HEK293T (cell line): Measurements from ENCODE around the gene FZD4.
A peak's percentile ranks its signal among the peaks of the same experiment; 100 is the strongest.
"Not testable (repeated sequence)": the region's sequence is repeated elsewhere in the genome, so short reads cannot be mapped to it uniquely, and the experiment has no call there.

Source experiments
- CTCF ChIA-PET: fragments of 350-600 bp; formaldehyde crosslinking; extraction: SDS; loops from one replicate; lab custom pipeline; 2021; ENCODE audit warnings: antibody characterized with exemption, inconsistent platforms; lab: Yijun Ruan, JAX
- POLR2A ChIA-PET: fragments of 350-600 bp; formaldehyde crosslinking; extraction: SDS; loops from one replicate; lab custom pipeline; 2020; ENCODE audit warnings: antibody characterized with exemption, inconsistent platforms; lab: Yijun Ruan, JAX
- DNase-seq: peaks from one replicate; pipeline ENCODE4 v3.0.0; 2012; ENCODE audit warnings: mixed read lengths; ENCODE audit errors: extremely low spot score
- ARNT ChIP-seq: fragments of 450-650 bp; IDR thresholded peaks from 2 replicates; pipeline ENCODE4 v1.6.1; 2017; ENCODE audit warnings: mild to moderate bottlenecking
- BHLHE40 ChIP-seq: fragments of 450-650 bp; IDR thresholded peaks from 2 replicates; pipeline ENCODE4 v1.6.1; 2016; ENCODE audit warnings: mild to moderate bottlenecking, moderate library complexity, borderline replicate concordance
- CTBP1 ChIP-seq: fragments of 450-650 bp; IDR thresholded peaks from 2 replicates; pipeline ENCODE4 v1.6.1; 2016; ENCODE audit warnings: borderline replicate concordance
- ELF4 ChIP-seq: fragments of 450-650 bp; IDR thresholded peaks from 2 replicates; pipeline ENCODE4 v1.6.1; 2017; ENCODE audit warnings: antibody characterized with exemption
- FOXA1 ChIP-seq: fragments of 450-650 bp; IDR thresholded peaks from 2 replicates; pipeline ENCODE4 v1.6.1; 2016; ENCODE audit warnings: mild to moderate bottlenecking
- FOXK2 ChIP-seq: fragments of 450-650 bp; IDR thresholded peaks from 2 replicates; pipeline ENCODE4 v1.6.1; 2016; ENCODE audit warnings: mild to moderate bottlenecking
- FOXM1 ChIP-seq: fragments of 450-650 bp; IDR thresholded peaks from 2 replicates; pipeline ENCODE4 v1.6.1; 2017; ENCODE audit warnings: mild to moderate bottlenecking, borderline replicate concordance
- HDGF ChIP-seq: fragments of 450-650 bp; IDR thresholded peaks from 2 replicates; pipeline ENCODE4 v1.6.1; 2017; ENCODE audit warnings: antibody characterized with exemption, borderline replicate concordance
- L3MBTL2 ChIP-seq: fragments of 450-650 bp; conservative IDR thresholded peaks from 2 replicates; pipeline ENCODE4 v1.6.1; 2016; ENCODE audit warnings: mild to moderate bottlenecking
- LEF1 ChIP-seq: fragments of 450-650 bp; IDR thresholded peaks from 2 replicates; pipeline ENCODE4 v1.6.1; 2017; ENCODE audit warnings: mild to moderate bottlenecking, borderline replicate concordance
- NFRKB ChIP-seq: fragments of 450-650 bp; IDR thresholded peaks from 2 replicates; pipeline ENCODE4 v1.6.1; 2016; ENCODE audit warnings: mild to moderate bottlenecking, moderate library complexity
- SP1 ChIP-seq: fragments of 450-650 bp; IDR thresholded peaks from 2 replicates; pipeline ENCODE4 v1.6.1; 2017
- SUZ12 ChIP-seq: fragments of 450-650 bp; IDR thresholded peaks from 2 replicates; pipeline ENCODE4 v1.6.1; 2016; ENCODE audit warnings: mild to moderate bottlenecking
- TARDBP ChIP-seq: fragments of 450-650 bp; IDR thresholded peaks from 2 replicates; pipeline ENCODE4 v1.6.1; 2016
- ZNF384 ChIP-seq: fragments of 450-650 bp; IDR thresholded peaks from 2 replicates; pipeline ENCODE4 v1.6.1; 2016
- TF ChIP-seq, protein P1 (sequence below): fragments of 450-650 bp; IDR thresholded peaks from 2 replicates; pipeline ENCODE4 v1.6.1; 2016

Gene FZD4

DNA sequence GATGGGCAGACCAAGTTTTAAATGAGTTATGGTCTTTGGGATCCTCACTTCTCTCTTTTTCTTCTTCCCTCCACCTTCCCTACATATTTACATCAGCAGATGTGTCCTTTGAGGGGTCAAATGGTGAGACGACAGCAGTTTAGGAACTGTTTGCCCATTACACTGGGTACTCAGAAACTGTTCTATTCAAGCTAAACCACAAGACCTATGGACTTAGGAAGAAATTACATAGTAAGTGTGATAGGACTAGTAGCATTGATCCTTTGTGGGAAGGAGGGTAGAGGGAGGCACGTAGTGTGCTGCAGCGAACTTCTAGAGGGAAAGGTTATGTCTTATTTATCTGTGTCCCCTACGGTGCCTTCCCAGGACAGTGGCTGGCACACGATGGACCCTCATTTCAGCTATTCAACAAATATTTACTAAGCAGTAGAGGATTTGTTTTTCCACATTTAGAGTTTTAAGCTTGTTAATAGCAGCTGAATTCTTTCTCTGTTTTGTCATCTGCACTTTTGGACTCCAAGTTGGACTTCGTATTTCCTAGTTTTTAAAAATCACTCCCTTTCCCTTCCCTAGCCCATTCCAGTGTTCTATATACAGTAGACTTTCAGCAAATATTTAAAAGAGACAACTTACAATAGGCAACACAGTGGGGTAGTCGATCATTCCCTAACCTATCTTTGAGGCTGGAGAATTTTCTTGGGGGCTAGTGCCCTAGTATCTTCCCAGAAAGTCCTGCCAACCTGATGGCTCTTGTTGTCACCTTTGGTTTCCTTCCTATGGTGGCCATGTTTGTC is 13.9 kb downstream of the FZD4 start:
- DNase-seq: no peak
- ChIA-PET POLR2A (no interaction called here), CTCF (interaction anchor here (0.7 kb wide), 1 partner anchor 425 kb away, joined by 3 read pairs; no protein-coding TSS in a partner anchor)
- no peak for TF ChIP-seq SP1
- no peak for TF ChIP-seq ZNF384
- no peak for TF ChIP-seq NFRKB
- TF ChIP-seq L3MBTL2: no peak
- TF ChIP-seq LEF1: no peak
- no peak for TF ChIP-seq TARDBP

- TF ChIP-seq ZNF384 (no peak), L3MBTL2 (no peak), FOXK2 (no peak), HDGF (no peak), BHLHE40 (no peak)
- TF ChIP-seq, protein P1, sequence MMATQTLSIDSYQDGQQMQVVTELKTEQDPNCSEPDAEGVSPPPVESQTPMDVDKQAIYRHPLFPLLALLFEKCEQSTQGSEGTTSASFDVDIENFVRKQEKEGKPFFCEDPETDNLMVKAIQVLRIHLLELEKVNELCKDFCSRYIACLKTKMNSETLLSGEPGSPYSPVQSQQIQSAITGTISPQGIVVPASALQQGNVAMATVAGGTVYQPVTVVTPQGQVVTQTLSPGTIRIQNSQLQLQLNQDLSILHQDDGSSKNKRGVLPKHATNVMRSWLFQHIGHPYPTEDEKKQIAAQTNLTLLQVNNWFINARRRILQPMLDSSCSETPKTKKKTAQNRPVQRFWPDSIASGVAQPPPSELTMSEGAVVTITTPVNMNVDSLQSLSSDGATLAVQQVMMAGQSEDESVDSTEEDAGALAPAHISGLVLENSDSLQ: no peak
- ChIA-PET CTCF (interaction anchor here (1.0 to 1.8 kb wide), 4 partner anchors 14 to 481 kb away, joined by 3 to 9 read pairs (median 3); partner anchors contain the start of gene FZD4), POLR2A (interaction anchor here (1.0 to 1.1 kb wide), 2 partner anchors 14 to 16 kb away, joined by 3 read pairs; no protein-coding TSS in a partner anchor)
- DNase-seq: peak; percentile 53
Measured at GRCh38 chr11:86940122-86940777, 14.9 kb downstream of the FZD4 start.

- CTCF ChIA-PET: interaction anchor here (0.6 to 1.8 kb wide), 9 partner anchors 10 to 482 kb away, joined by 3 to 9 read pairs (median 3); partner anchors contain the start of gene FZD4
- no peak for TF ChIP-seq CTBP1
- no peak for TF ChIP-seq ZNF384
- TF ChIP-seq TARDBP: no peak
- TF ChIP-seq HDGF: no peak
- no peak for TF ChIP-seq LEF1
- no peak for TF ChIP-seq NFRKB
- no peak for TF ChIP-seq SUZ12
- TF ChIP-seq FOXK2: no peak
- no peak for TF ChIP-seq SP1
- no peak for TF ChIP-seq L3MBTL2
- no peak for TF ChIP-seq ARNT
- no peak for TF ChIP-seq BHLHE40
- no peak for TF ChIP-seq FOXA1
- TF ChIP-seq ELF4: no peak
- TF ChIP-seq, protein P1: no peak
- no peak for TF ChIP-seq FOXM1
- no peak for DNase-seq
- POLR2A ChIA-PET: interaction anchor here (1.1 kb wide), 1 partner anchor 14 kb away, joined by 3 read pairs; no protein-coding TSS in a partner anchor
Measured at GRCh38 chr11:86938900-86939880, 16.0 kb downstream of the FZD4 start.

DNA sequence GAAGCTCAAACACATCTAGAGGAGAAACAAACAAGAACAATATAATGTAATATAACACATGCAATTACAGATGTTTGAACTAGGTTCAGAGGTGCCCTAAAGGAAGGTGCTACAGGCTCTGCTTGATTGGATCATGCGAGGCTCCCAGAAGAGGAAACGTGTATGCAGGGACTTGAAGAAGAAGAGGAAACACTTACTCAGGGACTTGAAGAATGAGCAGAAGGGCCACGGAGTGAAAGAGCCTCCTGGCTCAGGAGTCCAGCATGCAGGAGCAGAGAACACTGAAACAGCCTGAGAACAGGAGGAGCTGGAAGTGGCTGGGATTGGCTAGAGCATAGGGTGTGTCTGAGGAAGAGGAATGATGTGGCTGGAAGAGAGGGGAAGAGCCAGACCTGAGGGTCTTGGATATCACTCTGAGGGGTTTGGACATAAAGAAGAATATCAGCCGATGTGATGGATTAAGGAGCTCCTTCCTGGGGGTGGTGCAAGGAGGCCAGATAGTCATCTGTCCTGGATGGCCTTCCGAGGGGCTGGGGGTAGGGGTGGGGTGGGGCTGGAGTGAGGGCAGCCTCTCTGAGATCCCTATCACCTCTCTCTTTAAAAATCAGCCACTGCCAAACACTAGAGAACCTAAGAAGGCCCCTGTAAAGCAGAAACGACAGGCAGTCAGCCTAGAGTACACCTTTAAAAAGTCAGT is 16.8 kb downstream of the FZD4 start:
- CTCF ChIA-PET: interaction anchor here (0.6 to 1.8 kb wide), 5 partner anchors 11 to 362 kb away, joined by 3 to 9 read pairs (median 3); partner anchors contain the start of gene FZD4
- DNase-seq: no peak
- TF ChIP-seq ELF4 (no peak), LEF1 (no peak)
- TF ChIP-seq, protein P1: no peak
- POLR2A ChIA-PET: no interaction called here

- CTCF ChIA-PET, DNase-seq: not testable (repeated sequence)
- POLR2A ChIA-PET: interaction anchor here (0.5 kb wide), 1 partner anchor 103 kb away, joined by 3 read pairs; no protein-coding TSS in a partner anchor
Measured at GRCh38 chr11:86937193-86937806, 17.9 kb downstream of the FZD4 start.
